NB4 (cell line): Measurements from ENCODE around the gene PLCB4.

Experiments
- CTCF ChIP-seq: IDR thresholded peaks from one replicate; pipeline ENCODE4 v1.5.1; 2012; ENCODE audit warnings: low read depth, low read length
- MAX ChIP-seq: IDR thresholded peaks from 2 replicates; pipeline ENCODE4 v1.6.1; 2011; ENCODE audit warnings: low read depth, low read length
- MYC ChIP-seq: IDR thresholded peaks from 2 replicates; pipeline ENCODE4 v1.6.1; 2011; ENCODE audit warnings: low read depth, low read length
- POLR2A ChIP-seq: IDR thresholded peaks from 2 replicates; pipeline ENCODE4 v1.6.1; 2011; ENCODE audit warnings: mild to moderate bottlenecking; ENCODE audit not compliant: insufficient read length; ENCODE audit errors: extremely low read depth

GRCh38 chr20:9156529-9157280 is 87.8 kb downstream of the PLCB4 start:
- TF ChIP-seq CTCF (no peak), POLR2A (no peak), MAX (no peak), MYC (no peak)
